ENCODE results near the gene NCAM1.

NCAM1 gene

DNA sequence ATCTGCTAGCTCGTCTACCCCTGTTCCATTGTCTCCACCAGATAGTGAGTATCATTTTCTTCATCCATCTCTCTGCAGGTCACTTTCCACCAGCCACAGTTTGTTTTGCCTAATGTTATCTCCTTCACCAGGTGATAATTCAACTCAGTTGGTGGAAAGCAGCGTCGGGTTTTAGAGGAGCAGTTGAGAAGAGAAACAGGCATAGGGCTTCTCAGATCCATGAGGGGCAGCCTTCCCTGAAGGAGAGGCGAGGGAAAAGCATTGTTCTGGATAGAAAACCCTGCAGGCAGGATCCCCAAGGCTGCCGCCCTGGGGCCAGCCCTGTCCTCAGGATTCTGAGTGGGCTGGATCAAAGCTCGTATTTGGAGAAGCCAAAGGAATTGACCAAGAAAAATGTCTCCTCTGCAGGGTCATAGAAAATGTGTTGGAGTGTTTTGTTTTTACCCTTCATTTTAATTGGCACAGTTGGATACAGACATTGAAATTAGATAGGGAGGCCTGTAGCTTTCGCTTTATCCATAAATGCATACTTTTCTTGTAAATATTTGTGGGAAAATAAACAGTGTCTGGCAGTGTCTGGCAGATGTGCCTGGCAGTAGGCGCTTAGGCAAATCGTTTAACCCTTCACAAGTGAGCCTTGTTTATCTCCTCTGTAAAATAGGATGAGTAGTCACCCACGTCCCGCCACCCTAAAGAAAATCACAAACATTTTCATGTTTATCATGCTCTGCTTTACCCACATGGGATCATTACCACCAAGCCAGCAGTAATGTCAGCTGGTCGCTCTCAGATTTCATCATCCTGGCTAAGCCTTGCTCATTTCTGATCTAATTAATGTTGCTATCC lies 279.8 kb downstream of the NCAM1 start:
- H3F3A ChIP-seq (ENCODE audit: insufficient read depth), result no peaks in the 10 kb centered on the region
- H2AFZ ChIP-seq (ENCODE audit: low read depth, low read length, severe bottlenecking), result no peak overlapping the region
- H3K36me3 ChIP-seq (ENCODE audit: low read length), result no peaks in the 10 kb centered on the region
- no peaks in the 10 kb centered on the region for H4K20me1 ChIP-seq (ENCODE audit: low read depth, low read length)
- no peaks in the 10 kb centered on the region for H3K9me2 ChIP-seq (replicated peaks; ENCODE audit: insufficient read depth, low read length)
- H3K27ac ChIP-seq (ENCODE audit: low read depth, low read length), result no peak overlapping the region
- H3K79me2 ChIP-seq (ENCODE audit: insufficient read depth, low read length), result no peaks in the 10 kb centered on the region
- H3K27me3 ChIP-seq (ENCODE audit: low read length), result no peaks in the 10 kb centered on the region
- H3K4me3 ChIP-seq (ENCODE audit: insufficient read depth, low read length, poor library complexity, severe bottlenecking), result no peak overlapping the region
- no peak overlapping the region for H3K9ac ChIP-seq (ENCODE audit: low read length)
- TF ChIP-seq EZH2phosphoT487 (conservative IDR thresholded peaks at IDR 0.05; ENCODE audit: low read length), result no peak
- TF ChIP-seq, protein P1, sequence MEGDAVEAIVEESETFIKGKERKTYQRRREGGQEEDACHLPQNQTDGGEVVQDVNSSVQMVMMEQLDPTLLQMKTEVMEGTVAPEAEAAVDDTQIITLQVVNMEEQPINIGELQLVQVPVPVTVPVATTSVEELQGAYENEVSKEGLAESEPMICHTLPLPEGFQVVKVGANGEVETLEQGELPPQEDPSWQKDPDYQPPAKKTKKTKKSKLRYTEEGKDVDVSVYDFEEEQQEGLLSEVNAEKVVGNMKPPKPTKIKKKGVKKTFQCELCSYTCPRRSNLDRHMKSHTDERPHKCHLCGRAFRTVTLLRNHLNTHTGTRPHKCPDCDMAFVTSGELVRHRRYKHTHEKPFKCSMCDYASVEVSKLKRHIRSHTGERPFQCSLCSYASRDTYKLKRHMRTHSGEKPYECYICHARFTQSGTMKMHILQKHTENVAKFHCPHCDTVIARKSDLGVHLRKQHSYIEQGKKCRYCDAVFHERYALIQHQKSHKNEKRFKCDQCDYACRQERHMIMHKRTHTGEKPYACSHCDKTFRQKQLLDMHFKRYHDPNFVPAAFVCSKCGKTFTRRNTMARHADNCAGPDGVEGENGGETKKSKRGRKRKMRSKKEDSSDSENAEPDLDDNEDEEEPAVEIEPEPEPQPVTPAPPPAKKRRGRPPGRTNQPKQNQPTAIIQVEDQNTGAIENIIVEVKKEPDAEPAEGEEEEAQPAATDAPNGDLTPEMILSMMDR (IDR thresholded peaks at IDR 0.05; ENCODE audit: insufficient read depth, low read length, poor library complexity, severe bottlenecking), result no peak
- no peaks in the 10 kb centered on the region for H3K9me3 ChIP-seq (ENCODE audit: insufficient read depth, low read length)
- no peak overlapping the region for H3K4me2 ChIP-seq (ENCODE audit: low read depth, low read length, poor library complexity, severe bottlenecking)

DNA sequence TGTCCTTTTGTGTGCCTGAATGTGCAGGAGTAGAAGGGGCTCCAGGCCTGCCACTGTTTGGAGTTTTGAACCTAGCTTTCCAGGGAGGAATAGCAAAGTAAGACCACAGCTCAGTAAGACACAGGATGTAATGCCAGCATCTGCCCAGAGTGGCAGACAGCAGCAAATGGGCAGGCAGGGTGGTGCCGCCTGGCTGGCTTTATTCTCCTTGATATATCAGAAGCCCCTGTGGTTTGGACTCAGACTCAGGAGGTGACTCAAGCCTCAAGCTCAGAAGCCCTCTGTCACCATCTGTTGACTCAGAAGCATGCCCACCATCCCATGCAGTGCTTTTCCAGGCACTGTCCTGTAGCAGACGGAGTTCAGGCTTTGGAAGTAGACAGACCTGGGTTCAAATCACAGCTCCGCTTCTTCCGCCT lies 280.4 kb downstream of the NCAM1 start:
- Histone ChIP-seq H3K27me3 (ENCODE audit: low read length) (no peaks in the 10 kb centered on the region), H3K27ac (ENCODE audit: low read depth, low read length) (no peak overlapping the region), H3F3A (ENCODE audit: insufficient read depth) (no peaks in the 10 kb centered on the region)

DNA sequence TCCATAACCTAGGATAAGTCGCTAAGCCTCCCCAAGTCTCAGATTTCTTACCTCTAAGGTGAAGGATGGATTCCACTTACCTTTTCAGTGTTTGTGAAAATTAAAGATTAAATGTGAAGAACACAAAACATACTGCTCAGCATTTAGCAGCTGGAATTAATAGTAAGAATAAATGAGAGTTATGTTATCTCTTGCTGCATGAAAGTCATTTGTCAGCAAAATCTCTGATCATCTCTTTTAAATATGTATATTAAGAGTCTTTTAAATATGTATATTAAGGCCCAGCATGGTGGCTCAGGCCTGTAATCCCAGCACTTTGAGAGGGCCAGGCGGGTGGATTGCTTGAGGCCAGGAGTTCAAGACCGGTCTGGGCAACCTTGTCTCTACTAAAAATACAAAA lies 280.8 kb downstream of the NCAM1 start:
- TF ChIP-seq EZH2phosphoT487 (conservative IDR thresholded peaks at IDR 0.05; ENCODE audit: low read length), result no peak
- TF ChIP-seq, protein P1 (IDR thresholded peaks at IDR 0.05; ENCODE audit: insufficient read depth, low read length, poor library complexity, severe bottlenecking), result no peak
- H3K27me3 ChIP-seq (ENCODE audit: low read length), result no peaks in the 10 kb centered on the region
- no peaks in the 10 kb centered on the region for H4K20me1 ChIP-seq (ENCODE audit: low read depth, low read length)
- no peak overlapping the region for H3K4me2 ChIP-seq (ENCODE audit: low read depth, low read length, poor library complexity, severe bottlenecking)
- H3K9me3 ChIP-seq (ENCODE audit: insufficient read depth, low read length), result no peaks in the 10 kb centered on the region
- H3K9me2 ChIP-seq (replicated peaks; ENCODE audit: insufficient read depth, low read length), result no peaks in the 10 kb centered on the region
- H3K4me3 ChIP-seq (ENCODE audit: insufficient read depth, low read length, poor library complexity, severe bottlenecking), result no peak overlapping the region
- no peak overlapping the region for H3K9ac ChIP-seq (ENCODE audit: low read length)
- H3K27ac ChIP-seq (ENCODE audit: low read depth, low read length), result no peak overlapping the region
- H3K36me3 ChIP-seq (ENCODE audit: low read length), result no peaks in the 10 kb centered on the region
- no peaks in the 10 kb centered on the region for H3F3A ChIP-seq (ENCODE audit: insufficient read depth)
- H3K79me2 ChIP-seq (ENCODE audit: insufficient read depth, low read length), result no peaks in the 10 kb centered on the region
- H2AFZ ChIP-seq (ENCODE audit: low read depth, low read length, severe bottlenecking), result no peak overlapping the region

More for the DNA sequence above, 280.4 kb downstream of the NCAM1 start:
- Histone ChIP-seq H3K9me2 (replicated peaks; ENCODE audit: insufficient read depth, low read length) (no peaks in the 10 kb centered on the region), H2AFZ (ENCODE audit: low read depth, low read length, severe bottlenecking) (no peak overlapping the region), H3K79me2 (ENCODE audit: insufficient read depth, low read length) (no peaks in the 10 kb centered on the region), H4K20me1 (ENCODE audit: low read depth, low read length) (no peaks in the 10 kb centered on the region), H3K9ac (ENCODE audit: low read length) (no peak overlapping the region), H3K4me2 (ENCODE audit: low read depth, low read length, poor library complexity, severe bottlenecking) (no peak overlapping the region), H3K9me3 (ENCODE audit: insufficient read depth, low read length) (no peaks in the 10 kb centered on the region), H3K36me3 (ENCODE audit: low read length) (no peaks in the 10 kb centered on the region), H3K4me3 (ENCODE audit: insufficient read depth, low read length, poor library complexity, severe bottlenecking) (no peak overlapping the region)
- TF ChIP-seq EZH2phosphoT487 (conservative IDR thresholded peaks at IDR 0.05; ENCODE audit: low read length), result no peak
- TF ChIP-seq, protein P1 (IDR thresholded peaks at IDR 0.05; ENCODE audit: insufficient read depth, low read length, poor library complexity, severe bottlenecking), result no peak

All from SU-DHL-6 (cell line).